Measurements from ENCODE around the gene HAO2.
"Not testable (repeated sequence)": the region's sequence is repeated elsewhere in the genome, so short reads cannot be mapped to it uniquely, and the experiment has no call there.

Gene HAO2

GRCh38 chr1:119330466-119331189, 38.0 kb upstream of the HAO2 start:
- no peak overlapping the region for H3K4me3 ChIP-seq (ENCODE audit: low read depth in 1 of 2, low read length in 2 of 2)
- peaks cover 0 to 12% of the 10 kb centered on the region in 2 donors for H3K4me1 ChIP-seq (ENCODE audit: control insufficient read depth in 1 of 2, insufficient read depth in 2 of 2, low read length in 2 of 2)
- H3K9ac ChIP-seq (ENCODE audit: low read depth in 1 of 2, low read length in 2 of 2): no peak overlapping the region
- no peaks in the 10 kb centered on the region for H3K36me3 ChIP-seq (ENCODE audit: control insufficient read depth in 1 of 2, insufficient read depth in 2 of 2, low read length in 2 of 2)
- H3K27me3 ChIP-seq (ENCODE audit: control insufficient read depth in 1 of 2, insufficient read depth in 2 of 2, low read length in 2 of 2): peaks cover 0 to 4% of the 10 kb centered on the region in 2 donors
- H3K9me3 ChIP-seq (ENCODE audit: control insufficient read depth in 1 of 2, low read length in 2 of 2): no peaks in the 10 kb centered on the region
- no peak overlapping the region for H3K27ac ChIP-seq (ENCODE audit: low read depth, low read length)

GRCh38 chr1:119331190-119331515, 37.4 kb upstream of the HAO2 start:
- Histone ChIP-seq H3K27ac (ENCODE audit: low read depth, low read length) (no peak overlapping the region), H3K4me1 (ENCODE audit: control insufficient read depth in 1 of 2, insufficient read depth in 2 of 2, low read length in 2 of 2) (peaks cover 0 to 12% of the 10 kb centered on the region in 2 donors), H3K4me3 (ENCODE audit: low read depth in 1 of 2, low read length in 2 of 2) (no peak overlapping the region), H3K36me3 (ENCODE audit: control insufficient read depth in 1 of 2, insufficient read depth in 2 of 2, low read length in 2 of 2) (no peaks in the 10 kb centered on the region), H3K9ac (ENCODE audit: low read depth in 1 of 2, low read length in 2 of 2) (no peak overlapping the region), H3K27me3 (ENCODE audit: control insufficient read depth in 1 of 2, insufficient read depth in 2 of 2, low read length in 2 of 2) (peaks cover 0 to 4% of the 10 kb centered on the region in 2 donors), H3K9me3 (ENCODE audit: control insufficient read depth in 1 of 2, low read length in 2 of 2) (no peaks in the 10 kb centered on the region)

- Histone ChIP-seq H3K4me1 (ENCODE audit: control insufficient read depth in 1 of 2, insufficient read depth in 2 of 2, low read length in 2 of 2) (peaks cover 0 to 9% of the 10 kb centered on the region in 2 donors), H3K9ac (ENCODE audit: low read depth in 1 of 2, low read length in 2 of 2) (no peak overlapping the region), H3K27ac (ENCODE audit: low read depth, low read length) (no peak overlapping the region), H3K9me3 (ENCODE audit: control insufficient read depth in 1 of 2, low read length in 2 of 2) (no peaks in the 10 kb centered on the region), H3K27me3 (ENCODE audit: control insufficient read depth in 1 of 2, insufficient read depth in 2 of 2, low read length in 2 of 2) (peaks cover 0 to 4% of the 10 kb centered on the region in 2 donors), H3K4me3 (ENCODE audit: low read depth in 1 of 2, low read length in 2 of 2) (no peak overlapping the region), H3K36me3 (ENCODE audit: control insufficient read depth in 1 of 2, insufficient read depth in 2 of 2, low read length in 2 of 2) (no peaks in the 10 kb centered on the region)
Observed at GRCh38 chr1:119331915-119332314, 36.7 kb upstream of the HAO2 start.

DNA sequence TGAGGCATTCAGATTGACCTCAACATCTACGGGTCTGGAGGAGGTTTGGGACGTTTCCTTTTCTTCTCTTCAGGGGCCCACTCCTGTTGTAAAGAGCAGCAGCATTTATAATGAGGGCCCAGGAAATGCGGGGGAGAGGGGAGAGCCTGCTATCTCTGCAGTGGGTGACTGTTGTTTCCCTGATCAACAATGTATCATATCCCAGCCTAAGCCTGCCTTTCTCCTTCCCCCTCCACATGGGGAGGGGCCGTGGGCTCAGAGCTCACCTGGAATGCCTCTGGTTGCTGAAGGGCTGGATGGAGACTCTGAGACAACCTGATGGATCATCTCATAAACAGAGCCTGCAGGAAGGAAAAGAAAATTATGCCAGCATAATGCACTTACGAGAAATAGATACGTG, 36.0 kb upstream of the HAO2 start:
- Histone ChIP-seq H3K27ac (ENCODE audit: low read depth, low read length) (no peak overlapping the region), H3K4me3 (ENCODE audit: low read depth in 1 of 2, low read length in 2 of 2) (no peak overlapping the region), H3K27me3 (ENCODE audit: control insufficient read depth in 1 of 2, insufficient read depth in 2 of 2, low read length in 2 of 2) (peaks cover 0 to 4% of the 10 kb centered on the region in 2 donors), H3K9me3 (ENCODE audit: control insufficient read depth in 1 of 2, low read length in 2 of 2) (no peaks in the 10 kb centered on the region), H3K4me1 (ENCODE audit: control insufficient read depth in 1 of 2, insufficient read depth in 2 of 2, low read length in 2 of 2) (peaks cover 0 to 5% of the 10 kb centered on the region in 2 donors), H3K36me3 (ENCODE audit: control insufficient read depth in 1 of 2, insufficient read depth in 2 of 2, low read length in 2 of 2) (no peaks in the 10 kb centered on the region), H3K9ac (ENCODE audit: low read depth in 1 of 2, low read length in 2 of 2) (no peak overlapping the region)

DNA sequence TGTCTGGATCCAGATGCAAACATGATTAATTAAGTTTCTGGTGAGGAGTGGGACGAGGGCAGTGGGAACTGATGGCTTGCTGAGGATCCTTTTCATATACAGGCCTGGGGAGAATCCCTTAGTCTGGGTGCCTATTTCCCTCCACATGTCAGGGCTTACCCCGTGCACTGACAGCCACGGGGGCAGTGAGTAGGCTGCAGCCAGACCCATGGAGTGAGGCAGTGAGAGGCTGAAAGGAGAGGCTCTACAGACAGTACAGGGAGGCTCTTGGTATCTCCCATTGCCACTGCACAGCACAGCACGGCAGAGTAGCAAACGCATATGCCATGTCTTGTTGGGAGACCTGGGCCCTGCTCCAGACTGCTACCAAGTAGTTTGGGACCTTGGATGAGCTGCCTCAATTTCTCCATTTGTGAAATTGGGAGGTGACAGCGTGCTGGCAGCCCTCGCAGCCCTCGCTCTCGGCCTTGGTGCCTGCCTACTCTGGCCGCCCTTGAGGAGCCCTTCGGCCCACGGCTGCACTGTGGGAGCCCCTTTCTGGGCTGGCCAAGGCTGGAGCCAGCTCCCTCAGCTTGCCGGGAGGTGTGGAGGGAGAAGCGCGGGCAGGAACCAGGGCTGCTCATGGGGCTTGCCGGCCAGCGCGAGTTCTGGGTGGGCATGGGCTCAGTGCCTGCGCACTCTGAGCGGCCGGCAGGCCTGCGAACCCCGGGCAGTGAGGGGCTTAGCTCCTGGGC, 35.3 kb upstream of the HAO2 start:
- Histone ChIP-seq H3K27me3 (ENCODE audit: control insufficient read depth in 1 of 2, insufficient read depth in 2 of 2, low read length in 2 of 2) (peaks cover 0 to 4% of the 10 kb centered on the region in 2 donors), H3K4me3 (ENCODE audit: low read depth in 1 of 2, low read length in 2 of 2) (no peak overlapping the region), H3K4me1 (ENCODE audit: control insufficient read depth in 1 of 2, insufficient read depth in 2 of 2, low read length in 2 of 2) (no peaks in the 10 kb centered on the region), H3K27ac (ENCODE audit: low read depth, low read length) (no peak overlapping the region), H3K9ac (ENCODE audit: low read depth in 1 of 2, low read length in 2 of 2) (no peak overlapping the region), H3K9me3 (ENCODE audit: control insufficient read depth in 1 of 2, low read length in 2 of 2) (no peaks in the 10 kb centered on the region), H3K36me3 (ENCODE audit: control insufficient read depth in 1 of 2, insufficient read depth in 2 of 2, low read length in 2 of 2) (no peaks in the 10 kb centered on the region)

DNA sequence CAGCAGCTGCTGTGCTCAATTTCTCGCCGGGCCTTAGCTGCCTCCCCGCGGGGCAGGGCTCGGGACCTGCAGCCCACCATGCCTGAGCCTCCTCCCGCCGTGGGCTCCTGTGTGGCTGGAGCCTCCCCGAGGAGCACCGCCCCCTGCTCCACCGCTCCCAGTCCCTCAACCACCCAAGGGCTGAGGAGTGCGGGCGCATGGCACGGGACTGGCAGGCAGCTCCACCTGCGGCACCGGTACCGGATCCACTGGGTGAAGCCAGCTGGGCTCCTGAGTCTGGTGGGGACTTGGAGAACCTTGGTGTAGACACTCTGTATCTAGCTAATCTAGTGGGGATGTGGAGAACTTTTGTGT, 34.7 kb upstream of the HAO2 start:
- not testable (repeated sequence) for H3K36me3 ChIP-seq (ENCODE audit: control insufficient read depth in 1 of 2, insufficient read depth in 2 of 2, low read length in 2 of 2); H3K9me3 ChIP-seq (ENCODE audit: control insufficient read depth in 1 of 2, low read length in 2 of 2); H3K4me1 ChIP-seq (ENCODE audit: control insufficient read depth in 1 of 2, insufficient read depth in 2 of 2, low read length in 2 of 2); H3K27me3 ChIP-seq (ENCODE audit: control insufficient read depth in 1 of 2, insufficient read depth in 2 of 2, low read length in 2 of 2); H3K4me3 ChIP-seq (ENCODE audit: low read depth in 1 of 2, low read length in 2 of 2); H3K27ac ChIP-seq (ENCODE audit: low read depth, low read length); H3K9ac ChIP-seq (ENCODE audit: low read depth in 1 of 2, low read length in 2 of 2)

- Histone ChIP-seq H3K27ac (ENCODE audit: low read depth, low read length) (no peak overlapping the region), H3K9me3 (ENCODE audit: control insufficient read depth in 1 of 2, low read length in 2 of 2) (no peaks in the 10 kb centered on the region), H3K36me3 (ENCODE audit: control insufficient read depth in 1 of 2, insufficient read depth in 2 of 2, low read length in 2 of 2) (no peaks in the 10 kb centered on the region), H3K4me1 (ENCODE audit: control insufficient read depth in 1 of 2, insufficient read depth in 2 of 2, low read length in 2 of 2) (no peaks in the 10 kb centered on the region), H3K4me3 (ENCODE audit: low read depth in 1 of 2, low read length in 2 of 2) (no peak overlapping the region), H3K27me3 (ENCODE audit: control insufficient read depth in 1 of 2, insufficient read depth in 2 of 2, low read length in 2 of 2) (no peaks in the 10 kb centered on the region), H3K9ac (ENCODE audit: low read depth in 1 of 2, low read length in 2 of 2) (no peak overlapping the region)
Observed at GRCh38 chr1:119336848-119337247, 31.7 kb upstream of the HAO2 start.

GRCh38 chr1:119338004-119338403, 30.6 kb upstream of the HAO2 start:
- H3K27ac ChIP-seq (ENCODE audit: low read depth, low read length): no peak overlapping the region
- H3K4me3 ChIP-seq (ENCODE audit: low read depth in 1 of 2, low read length in 2 of 2): no peak overlapping the region
- no peaks in the 10 kb centered on the region for H3K36me3 ChIP-seq (ENCODE audit: control insufficient read depth in 1 of 2, insufficient read depth in 2 of 2, low read length in 2 of 2)
- no peaks in the 10 kb centered on the region for H3K27me3 ChIP-seq (ENCODE audit: control insufficient read depth in 1 of 2, insufficient read depth in 2 of 2, low read length in 2 of 2)
- H3K9ac ChIP-seq (ENCODE audit: low read depth in 1 of 2, low read length in 2 of 2): no peak overlapping the region
- H3K4me1 ChIP-seq (ENCODE audit: control insufficient read depth in 1 of 2, insufficient read depth in 2 of 2, low read length in 2 of 2): no peaks in the 10 kb centered on the region
- H3K9me3 ChIP-seq (ENCODE audit: control insufficient read depth in 1 of 2, low read length in 2 of 2): no peaks in the 10 kb centered on the region

DNA sequence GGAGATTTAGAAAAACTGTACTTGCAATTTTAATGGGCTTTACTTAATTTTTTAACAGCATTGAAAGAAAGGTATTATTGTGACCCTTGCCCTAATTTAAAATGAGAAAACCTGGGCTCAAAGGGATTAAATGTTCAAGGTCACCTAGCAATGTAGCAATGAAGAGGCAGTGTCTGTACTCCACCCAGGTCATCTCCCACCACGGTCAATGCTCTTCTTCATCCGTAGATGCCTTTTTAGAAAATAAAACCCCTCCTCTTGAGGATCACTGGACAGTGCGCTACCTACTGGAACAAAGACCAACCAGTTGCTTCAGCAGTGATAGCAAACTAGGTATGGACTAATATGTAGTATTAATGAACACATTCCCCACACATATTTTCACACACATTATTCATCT, 29.8 kb upstream of the HAO2 start:
- no peak overlapping the region for H3K9ac ChIP-seq (ENCODE audit: low read depth in 1 of 2, low read length in 2 of 2)
- H3K4me3 ChIP-seq (ENCODE audit: low read depth in 1 of 2, low read length in 2 of 2): no peak overlapping the region
- no peaks in the 10 kb centered on the region for H3K4me1 ChIP-seq (ENCODE audit: control insufficient read depth in 1 of 2, insufficient read depth in 2 of 2, low read length in 2 of 2)
- no peaks in the 10 kb centered on the region for H3K9me3 ChIP-seq (ENCODE audit: control insufficient read depth in 1 of 2, low read length in 2 of 2)
- no peaks in the 10 kb centered on the region for H3K27me3 ChIP-seq (ENCODE audit: control insufficient read depth in 1 of 2, insufficient read depth in 2 of 2, low read length in 2 of 2)
- H3K36me3 ChIP-seq (ENCODE audit: control insufficient read depth in 1 of 2, insufficient read depth in 2 of 2, low read length in 2 of 2): no peaks in the 10 kb centered on the region
- H3K27ac ChIP-seq (ENCODE audit: low read depth, low read length): no peak overlapping the region

- Histone ChIP-seq H3K9ac (ENCODE audit: low read depth in 1 of 2, low read length in 2 of 2) (no peak overlapping the region), H3K4me3 (ENCODE audit: low read depth in 1 of 2, low read length in 2 of 2) (no peak overlapping the region), H3K36me3 (ENCODE audit: control insufficient read depth in 1 of 2, insufficient read depth in 2 of 2, low read length in 2 of 2) (no peaks in the 10 kb centered on the region), H3K4me1 (ENCODE audit: control insufficient read depth in 1 of 2, insufficient read depth in 2 of 2, low read length in 2 of 2) (no peaks in the 10 kb centered on the region), H3K27ac (ENCODE audit: low read depth, low read length) (no peak overlapping the region), H3K9me3 (ENCODE audit: control insufficient read depth in 1 of 2, low read length in 2 of 2) (no peaks in the 10 kb centered on the region), H3K27me3 (ENCODE audit: control insufficient read depth in 1 of 2, insufficient read depth in 2 of 2, low read length in 2 of 2) (no peaks in the 10 kb centered on the region)
Observed at GRCh38 chr1:119340861-119341261, 27.7 kb upstream of the HAO2 start.
